ENCODE measurements around the gene CIAO3. TPM values are rescaled to one million over a fixed set of nuclear protein-coding genes. Genes with fewer than 3 reads are reported as not detected.

The CIAO3 gene
- total RNA-seq, 4 donors from 2014 or later: 73.4 to 164 (median 117) TPM

DNA sequence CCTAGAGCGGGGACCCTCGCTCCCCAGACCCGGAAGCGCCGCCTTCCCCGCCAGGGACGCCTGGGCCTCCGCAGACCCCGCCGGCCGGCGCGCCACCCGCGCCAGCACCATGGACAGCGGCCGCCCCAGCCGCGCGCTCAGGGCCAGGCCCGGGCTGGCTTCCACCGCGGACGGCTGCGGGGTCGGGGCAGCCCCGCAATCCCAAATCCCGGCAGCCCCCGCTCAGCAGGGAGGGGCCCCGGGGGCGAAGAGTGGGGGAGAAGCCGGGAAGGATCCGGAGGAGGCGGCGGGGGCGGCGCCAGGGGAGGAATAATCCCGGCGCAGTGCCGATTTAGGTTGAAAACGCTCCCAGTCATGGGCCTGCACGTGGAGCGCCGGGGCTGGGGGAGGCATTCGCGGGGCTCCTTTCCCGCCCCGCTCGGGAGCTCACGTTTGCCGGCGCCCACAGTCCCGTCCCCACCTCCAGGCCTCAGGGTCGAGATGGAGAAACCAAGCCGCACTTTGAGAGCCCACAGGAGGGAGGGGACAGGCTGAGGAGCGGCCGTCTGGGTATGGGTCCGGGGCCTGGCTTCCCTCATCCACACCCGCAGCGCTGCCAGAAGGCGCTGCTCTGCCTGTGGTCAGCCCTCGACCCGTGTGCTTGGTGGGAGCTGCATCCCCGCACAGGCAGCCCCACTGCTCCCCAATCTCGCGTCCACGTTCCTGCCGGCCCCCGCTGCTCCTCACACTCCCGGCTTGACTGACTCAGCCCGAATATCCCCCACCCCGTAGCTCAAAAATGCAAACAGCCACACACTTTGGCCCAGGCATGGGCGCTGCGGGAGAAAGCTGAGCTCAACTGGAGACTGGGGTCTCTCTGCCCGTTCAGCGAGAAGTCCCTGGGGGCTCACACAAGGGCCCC is 39.9 kb downstream of the CIAO3 start:
- no peak for TF ChIP-seq CTCF (IDR thresholded peaks at IDR 0.05)
- TF ChIP-seq POLR2A (IDR thresholded peaks at IDR 0.05): no peak
- Histone ChIP-seq H3K36me3 (no peaks in the 10 kb centered on the region), H3K27me3 (peaks cover 0 to 57% of the 10 kb centered on the region in 2 donors), H3K27ac (no peak overlapping the region), H3K9me3 (no peaks in the 10 kb centered on the region), H3K4me3 (no peak overlapping the region), H3K4me1 (peaks cover 0 to 16% (median 9%) of the 10 kb centered on the region in 4 donors)
- no peak for DNase-seq

DNA sequence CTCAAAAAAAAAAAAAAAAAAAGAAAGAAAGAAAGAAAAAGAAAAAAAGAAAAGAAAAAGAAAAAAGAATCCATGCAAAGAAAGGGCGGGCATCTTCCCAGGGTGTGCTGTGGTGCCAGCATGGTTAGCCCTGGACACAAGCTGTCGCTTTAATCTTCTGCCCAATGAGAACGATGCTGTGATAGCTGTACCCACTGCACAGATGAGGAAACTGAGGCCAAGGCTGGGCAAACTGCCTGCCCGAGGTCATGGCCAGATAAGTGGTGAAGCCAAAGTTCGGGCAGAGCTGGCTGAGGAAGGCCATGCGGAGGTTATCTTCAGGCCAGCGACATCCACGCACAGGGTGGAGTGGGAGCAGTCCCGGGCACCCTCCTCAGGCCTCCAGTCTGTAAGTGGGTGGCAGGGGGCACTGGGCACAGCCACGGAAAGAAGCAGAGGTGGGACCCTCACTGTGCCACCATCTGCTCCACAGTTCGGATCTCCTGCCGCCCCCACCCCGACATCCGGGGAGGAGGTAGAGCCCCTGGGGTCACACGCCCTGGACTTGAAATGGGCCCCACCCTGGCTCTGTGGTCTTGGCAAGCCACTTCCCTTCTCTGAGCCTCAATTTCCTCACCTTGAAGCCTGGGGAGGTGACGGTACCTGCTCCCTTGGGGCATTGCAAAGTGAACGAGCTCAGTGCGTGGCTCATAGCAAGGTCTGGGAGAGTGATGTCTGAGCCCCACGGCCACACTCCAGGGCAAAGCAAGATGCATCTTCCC is 41.7 kb downstream of the CIAO3 start:
- no peak overlapping the region for H3K4me3 ChIP-seq
- no peak for DNase-seq
- H3K9me3 ChIP-seq: no peaks in the 10 kb centered on the region
- no peaks in the 10 kb centered on the region for H3K36me3 ChIP-seq
- no peak overlapping the region for H3K27ac ChIP-seq
- peaks cover 0 to 61% of the 10 kb centered on the region in 2 donors for H3K27me3 ChIP-seq
- TF ChIP-seq POLR2A (IDR thresholded peaks at IDR 0.05): no peak
- no peak for TF ChIP-seq CTCF (IDR thresholded peaks at IDR 0.05)
- peaks cover 0 to 23% (median 20%) of the 10 kb centered on the region in 4 donors for H3K4me1 ChIP-seq

DNA sequence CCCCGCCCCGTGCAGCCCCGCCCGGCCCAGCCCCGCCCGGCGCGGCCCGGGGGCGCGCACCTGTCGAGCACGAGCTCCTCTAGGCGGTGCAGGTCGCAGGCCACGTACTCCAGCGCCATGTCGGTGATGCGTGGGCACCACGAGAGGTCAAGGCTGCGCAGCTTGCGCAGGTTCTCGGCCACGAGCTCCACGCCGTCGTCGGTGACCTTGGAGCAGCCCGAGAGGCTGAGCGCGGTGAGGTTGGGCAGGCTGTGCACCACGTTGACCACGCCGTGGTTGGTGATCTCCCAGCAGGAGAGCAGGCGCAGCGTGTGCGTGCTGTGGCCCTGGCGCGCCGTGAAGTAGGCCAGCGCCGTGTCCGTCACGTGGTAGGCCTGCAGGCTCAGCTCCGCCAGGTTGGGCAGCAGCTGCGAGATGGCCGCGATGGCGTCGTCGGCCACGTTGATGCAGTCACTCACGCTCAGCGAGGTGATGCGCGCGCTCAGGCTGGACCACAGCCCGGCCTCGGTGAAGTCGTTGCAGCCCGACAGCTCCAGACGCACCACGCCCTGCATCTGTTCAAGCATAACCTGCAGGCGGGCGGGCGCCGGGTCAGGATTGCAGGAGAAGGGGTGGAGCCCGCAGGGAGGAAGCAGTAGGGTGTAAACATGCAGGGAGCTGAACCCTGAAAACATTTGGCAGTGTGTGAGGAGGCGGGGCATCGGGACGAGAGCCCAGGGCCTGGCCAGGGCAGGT is 45.3 kb downstream of the CIAO3 start:
- Histone ChIP-seq H3K36me3 (no peaks in the 10 kb centered on the region), H3K9me3 (no peaks in the 10 kb centered on the region), H3K27ac (peak overlapping the region; percentile 35 to 72 (median 56)), H3K4me1 (peaks cover 0 to 29% (median 21%) of the 10 kb centered on the region in 4 donors), H3K27me3 (peaks cover 0 to 39% of the 10 kb centered on the region in 2 donors), H3K4me3 (peak overlapping the region; percentile 37 to 58 (median 50))
- peak; percentile 63 to 87 (median 87) for DNase-seq
- TF ChIP-seq CTCF (IDR thresholded peaks at IDR 0.05) (no peak), POLR2A (IDR thresholded peaks at IDR 0.05) (peak in 1 of 2 donors; percentile 19)

GRCh38 chr16:694863-695354 is 45.9 kb downstream of the CIAO3 start:
- peaks cover 0 to 33% of the 10 kb centered on the region in 2 donors for H3K27me3 ChIP-seq
- no peaks in the 10 kb centered on the region for H3K36me3 ChIP-seq
- H3K9me3 ChIP-seq: no peaks in the 10 kb centered on the region
- no peak for TF ChIP-seq CTCF (IDR thresholded peaks at IDR 0.05)
- no peak for TF ChIP-seq POLR2A (IDR thresholded peaks at IDR 0.05)
- DNase-seq: no peak
- peak overlapping the region; percentile 37 to 58 (median 50) for H3K4me3 ChIP-seq
- peak overlapping the region in 2 of 4 donors; percentile 47 to 60 for H3K27ac ChIP-seq
- peaks cover 0 to 29% (median 20%) of the 10 kb centered on the region in 4 donors for H3K4me1 ChIP-seq
